ENCODE results near the gene CDCA7L.

Gene CDCA7L

GRCh38 chr7:21941611-21942141 is 4.0 kb downstream of the CDCA7L start:
- no peaks in the 10 kb centered on the region for H3K36me3 ChIP-seq (ENCODE audit: insufficient read depth, low read length)
- H3K4me2 ChIP-seq (ENCODE audit: low read depth, low read length, poor library complexity, severe bottlenecking) = peak overlapping the region; percentile 80
- H3K79me2 ChIP-seq (ENCODE audit: insufficient read depth, low read length) = peaks cover 81% of the 10 kb centered on the region
- no peaks in the 10 kb centered on the region for H4K20me1 ChIP-seq (ENCODE audit: insufficient read depth, low read length, poor library complexity, severe bottlenecking)
- peak overlapping the region; percentile 86 for H3K4me3 ChIP-seq (ENCODE audit: low read length, poor library complexity, severe bottlenecking)
- H3K27me3 ChIP-seq (ENCODE audit: insufficient read depth, low read length, poor library complexity, severe bottlenecking) = no peaks in the 10 kb centered on the region
- peak overlapping the region; percentile 84 for H3K9ac ChIP-seq (ENCODE audit: low read depth, low read length, poor library complexity, severe bottlenecking)
- no peaks in the 10 kb centered on the region for H3K9me3 ChIP-seq (ENCODE audit: insufficient read depth, low read depth, low read length)
- H3K4me1 ChIP-seq (ENCODE audit: insufficient read depth, low read length, poor library complexity, severe bottlenecking) = peaks cover 60% of the 10 kb centered on the region
- H2AFZ ChIP-seq (ENCODE audit: low read length) = peak overlapping the region; percentile 61
- no peaks in the 10 kb centered on the region for H3K9me2 ChIP-seq (replicated peaks; ENCODE audit: low read depth, low read length)
- peaks cover 4% of the 10 kb centered on the region; the same call in 1 of the 2 replicates for H3F3A ChIP-seq (ENCODE audit: low read depth)
- no peak for TF ChIP-seq CTCF (conservative IDR thresholded peaks at IDR 0.05; ENCODE audit: low read length)
- TF ChIP-seq EZH2phosphoT487 (IDR thresholded peaks at IDR 0.05; ENCODE audit: borderline replicate concordance) = no peak

GRCh38 chr7:21939858-21940372 is 5.8 kb downstream of the CDCA7L start:
- peak overlapping the region; percentile 86 for H3K4me3 ChIP-seq (ENCODE audit: low read length, poor library complexity, severe bottlenecking)
- H3K27me3 ChIP-seq (ENCODE audit: insufficient read depth, low read length, poor library complexity, severe bottlenecking) = no peaks in the 10 kb centered on the region
- H3K4me2 ChIP-seq (ENCODE audit: low read depth, low read length, poor library complexity, severe bottlenecking) = peak overlapping the region; percentile 80
- no peaks in the 10 kb centered on the region for H3K9me2 ChIP-seq (replicated peaks; ENCODE audit: low read depth, low read length)
- peaks cover 96% of the 10 kb centered on the region for H3K79me2 ChIP-seq (ENCODE audit: insufficient read depth, low read length)
- H4K20me1 ChIP-seq (ENCODE audit: insufficient read depth, low read length, poor library complexity, severe bottlenecking) = no peaks in the 10 kb centered on the region
- no peak overlapping the region for H2AFZ ChIP-seq (ENCODE audit: low read length)
- no peaks in the 10 kb centered on the region for H3K36me3 ChIP-seq (ENCODE audit: insufficient read depth, low read length)
- 0 out of 2 replicates have a peak, but pooled peaks cover under 1% of the 10 kb centered on the region for H3F3A ChIP-seq (ENCODE audit: low read depth)
- no peak for TF ChIP-seq CTCF (conservative IDR thresholded peaks at IDR 0.05; ENCODE audit: low read length)
- TF ChIP-seq EZH2phosphoT487 (IDR thresholded peaks at IDR 0.05; ENCODE audit: borderline replicate concordance) = no peak
- H3K4me1 ChIP-seq (ENCODE audit: insufficient read depth, low read length, poor library complexity, severe bottlenecking) = peaks cover 62% of the 10 kb centered on the region
- H3K9ac ChIP-seq (ENCODE audit: low read depth, low read length, poor library complexity, severe bottlenecking) = peak overlapping the region; percentile 10
- H3K9me3 ChIP-seq (ENCODE audit: insufficient read depth, low read depth, low read length) = no peaks in the 10 kb centered on the region

GRCh38 chr7:21939136-21939857 is 6.4 kb downstream of the CDCA7L start:
- H3K4me1 ChIP-seq (ENCODE audit: insufficient read depth, low read length, poor library complexity, severe bottlenecking) = peaks cover 64% of the 10 kb centered on the region
- TF ChIP-seq CTCF (conservative IDR thresholded peaks at IDR 0.05; ENCODE audit: low read length) = no peak
- TF ChIP-seq EZH2phosphoT487 (IDR thresholded peaks at IDR 0.05; ENCODE audit: borderline replicate concordance) = no peak
- H3K4me2 ChIP-seq (ENCODE audit: low read depth, low read length, poor library complexity, severe bottlenecking) = peak overlapping the region; percentile 80
- H3K9me3 ChIP-seq (ENCODE audit: insufficient read depth, low read depth, low read length) = no peaks in the 10 kb centered on the region
- no peak overlapping the region for H2AFZ ChIP-seq (ENCODE audit: low read length)
- H3K9me2 ChIP-seq (replicated peaks; ENCODE audit: low read depth, low read length) = no peaks in the 10 kb centered on the region
- no peaks in the 10 kb centered on the region for H3K27me3 ChIP-seq (ENCODE audit: insufficient read depth, low read length, poor library complexity, severe bottlenecking)
- H3K4me3 ChIP-seq (ENCODE audit: low read length, poor library complexity, severe bottlenecking) = peak overlapping the region; percentile 0
- peak overlapping the region; percentile 10 for H3K9ac ChIP-seq (ENCODE audit: low read depth, low read length, poor library complexity, severe bottlenecking)
- peaks cover 96% of the 10 kb centered on the region for H3K79me2 ChIP-seq (ENCODE audit: insufficient read depth, low read length)
- H4K20me1 ChIP-seq (ENCODE audit: insufficient read depth, low read length, poor library complexity, severe bottlenecking) = no peaks in the 10 kb centered on the region
- no peaks in the 10 kb centered on the region for H3K36me3 ChIP-seq (ENCODE audit: insufficient read depth, low read length)
- H3F3A ChIP-seq (ENCODE audit: low read depth) = 0 out of 2 replicates have a peak, but pooled peaks cover 3% of the 10 kb centered on the region

Data from Loucy (cell line).